ENCODE measurements around the gene AMOTL1.
"Not testable (repeated sequence)": the region's sequence is repeated elsewhere in the genome, so short reads cannot be mapped to it uniquely, and the experiment has no call there.

AMOTL1 gene

DNA sequence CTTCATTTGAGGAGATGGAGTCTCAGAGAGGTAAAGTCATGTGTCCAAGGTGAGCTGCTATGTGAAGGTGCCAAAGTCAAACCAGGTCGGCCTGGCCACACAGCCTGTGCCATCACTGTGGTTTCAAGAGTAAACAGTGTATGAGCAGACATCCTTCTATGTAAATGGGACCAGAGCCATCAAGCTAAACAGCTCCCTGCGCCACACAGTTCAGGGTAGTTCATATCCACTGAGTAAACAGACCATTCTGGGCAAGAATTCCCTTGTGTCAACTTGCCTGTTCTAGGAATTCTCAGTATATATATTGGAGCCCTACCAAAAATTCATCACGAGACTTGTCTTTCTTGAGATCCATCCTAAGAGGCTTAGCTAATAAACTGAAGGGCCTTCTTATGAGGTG, 77.5 kb downstream of the AMOTL1 start:
- Histone ChIP-seq H3K4me1 (ENCODE audit: control insufficient read depth, low read length) (no peaks in the 10 kb centered on the region), H4K20me1 (ENCODE audit: control insufficient read depth, insufficient read depth, low read depth, low read length) (no peaks in the 10 kb centered on the region), H3K79me2 (ENCODE audit: control insufficient read depth, low read length) (no peaks in the 10 kb centered on the region), H3K4me2 (ENCODE audit: low read length) (no peak overlapping the region), H3F3A (ENCODE audit: control insufficient read depth, insufficient read depth) (no peaks in the 10 kb centered on the region), H3K4me3 (ENCODE audit: low read length) (no peak overlapping the region), H3K9me2 (replicated peaks; ENCODE audit: control insufficient read depth, low read length) (no peaks in the 10 kb centered on the region), H3K9me3 (ENCODE audit: control insufficient read depth, insufficient read depth, low read length) (no peaks in the 10 kb centered on the region), H3K36me3 (ENCODE audit: control insufficient read depth, low read length) (no peaks in the 10 kb centered on the region), H3K27ac (ENCODE audit: low read depth, low read length) (no peak overlapping the region), H3K27me3 (ENCODE audit: control insufficient read depth, low read length) (no peaks in the 10 kb centered on the region)
- no peak for TF ChIP-seq EZH2phosphoT487 (IDR thresholded peaks at IDR 0.05; ENCODE audit: borderline replicate concordance, low read length)
- TF ChIP-seq, protein P1, sequence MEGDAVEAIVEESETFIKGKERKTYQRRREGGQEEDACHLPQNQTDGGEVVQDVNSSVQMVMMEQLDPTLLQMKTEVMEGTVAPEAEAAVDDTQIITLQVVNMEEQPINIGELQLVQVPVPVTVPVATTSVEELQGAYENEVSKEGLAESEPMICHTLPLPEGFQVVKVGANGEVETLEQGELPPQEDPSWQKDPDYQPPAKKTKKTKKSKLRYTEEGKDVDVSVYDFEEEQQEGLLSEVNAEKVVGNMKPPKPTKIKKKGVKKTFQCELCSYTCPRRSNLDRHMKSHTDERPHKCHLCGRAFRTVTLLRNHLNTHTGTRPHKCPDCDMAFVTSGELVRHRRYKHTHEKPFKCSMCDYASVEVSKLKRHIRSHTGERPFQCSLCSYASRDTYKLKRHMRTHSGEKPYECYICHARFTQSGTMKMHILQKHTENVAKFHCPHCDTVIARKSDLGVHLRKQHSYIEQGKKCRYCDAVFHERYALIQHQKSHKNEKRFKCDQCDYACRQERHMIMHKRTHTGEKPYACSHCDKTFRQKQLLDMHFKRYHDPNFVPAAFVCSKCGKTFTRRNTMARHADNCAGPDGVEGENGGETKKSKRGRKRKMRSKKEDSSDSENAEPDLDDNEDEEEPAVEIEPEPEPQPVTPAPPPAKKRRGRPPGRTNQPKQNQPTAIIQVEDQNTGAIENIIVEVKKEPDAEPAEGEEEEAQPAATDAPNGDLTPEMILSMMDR (IDR thresholded peaks at IDR 0.05; ENCODE audit: low read depth, low read length, poor library complexity, severe bottlenecking) = no peak

DNA sequence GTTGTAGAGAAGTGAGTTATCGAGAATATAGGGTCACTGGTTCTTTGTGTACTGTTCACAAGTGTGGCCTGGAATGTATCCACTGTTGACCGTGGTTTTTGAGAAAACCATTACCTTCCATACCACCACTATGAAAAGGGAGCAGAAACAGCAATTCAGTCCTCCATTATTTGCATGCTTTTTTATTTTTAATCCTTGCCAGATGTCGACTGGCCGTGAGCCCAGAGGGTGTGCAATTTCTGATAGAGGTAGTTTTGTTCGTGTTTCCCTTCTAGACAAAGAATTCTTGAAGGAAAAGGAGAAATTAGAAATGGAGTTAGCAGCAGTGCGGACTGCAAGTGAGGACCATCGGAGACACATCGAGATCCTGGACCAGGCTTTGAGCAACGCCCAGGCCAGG, 81.7 kb downstream of the AMOTL1 start:
- no peak for TF ChIP-seq EZH2phosphoT487 (IDR thresholded peaks at IDR 0.05; ENCODE audit: borderline replicate concordance, low read length)
- TF ChIP-seq, protein P1 (IDR thresholded peaks at IDR 0.05; ENCODE audit: low read depth, low read length, poor library complexity, severe bottlenecking) = no peak

GRCh38 chr11:94851864-94852636, 83.9 kb downstream of the AMOTL1 start:
- Histone ChIP-seq H3K27ac (ENCODE audit: low read depth, low read length) (no peak overlapping the region), H3K4me2 (ENCODE audit: low read length) (no peak overlapping the region), H3K27me3 (ENCODE audit: control insufficient read depth, low read length) (no peaks in the 10 kb centered on the region), H3K9me2 (replicated peaks; ENCODE audit: control insufficient read depth, low read length) (no peaks in the 10 kb centered on the region), H3K79me2 (ENCODE audit: control insufficient read depth, low read length) (no peaks in the 10 kb centered on the region), H3K4me1 (ENCODE audit: control insufficient read depth, low read length) (no peaks in the 10 kb centered on the region), H3F3A (ENCODE audit: control insufficient read depth, insufficient read depth) (no peaks in the 10 kb centered on the region), H4K20me1 (ENCODE audit: control insufficient read depth, insufficient read depth, low read depth, low read length) (no peaks in the 10 kb centered on the region), H3K9me3 (ENCODE audit: control insufficient read depth, insufficient read depth, low read length) (no peaks in the 10 kb centered on the region), H3K4me3 (ENCODE audit: low read length) (no peak overlapping the region), H3K36me3 (ENCODE audit: control insufficient read depth, low read length) (no peaks in the 10 kb centered on the region)
- TF ChIP-seq, protein P1 (IDR thresholded peaks at IDR 0.05; ENCODE audit: low read depth, low read length, poor library complexity, severe bottlenecking) = no peak
- TF ChIP-seq EZH2phosphoT487 (IDR thresholded peaks at IDR 0.05; ENCODE audit: borderline replicate concordance, low read length) = no peak

More for the DNA sequence above, 81.7 kb downstream of the AMOTL1 start:
- H3K27ac ChIP-seq (ENCODE audit: low read depth, low read length) = no peak overlapping the region
- no peaks in the 10 kb centered on the region for H3F3A ChIP-seq (ENCODE audit: control insufficient read depth, insufficient read depth)
- H3K36me3 ChIP-seq (ENCODE audit: control insufficient read depth, low read length) = no peaks in the 10 kb centered on the region
- no peak overlapping the region for H3K4me3 ChIP-seq (ENCODE audit: low read length)
- no peaks in the 10 kb centered on the region for H3K9me2 ChIP-seq (replicated peaks; ENCODE audit: control insufficient read depth, low read length)
- no peaks in the 10 kb centered on the region for H3K9me3 ChIP-seq (ENCODE audit: control insufficient read depth, insufficient read depth, low read length)
- H3K4me2 ChIP-seq (ENCODE audit: low read length) = no peak overlapping the region
- H3K27me3 ChIP-seq (ENCODE audit: control insufficient read depth, low read length) = no peaks in the 10 kb centered on the region
- no peaks in the 10 kb centered on the region for H3K4me1 ChIP-seq (ENCODE audit: control insufficient read depth, low read length)
- H3K79me2 ChIP-seq (ENCODE audit: control insufficient read depth, low read length) = no peaks in the 10 kb centered on the region
- no peaks in the 10 kb centered on the region for H4K20me1 ChIP-seq (ENCODE audit: control insufficient read depth, insufficient read depth, low read depth, low read length)

GRCh38 chr11:94853288-94853687, 85.1 kb downstream of the AMOTL1 start:
- H3F3A ChIP-seq (ENCODE audit: control insufficient read depth, insufficient read depth); H3K4me1 ChIP-seq (ENCODE audit: control insufficient read depth, low read length); H3K36me3 ChIP-seq (ENCODE audit: control insufficient read depth, low read length); H4K20me1 ChIP-seq (ENCODE audit: control insufficient read depth, insufficient read depth, low read depth, low read length); H3K79me2 ChIP-seq (ENCODE audit: control insufficient read depth, low read length); H3K9me3 ChIP-seq (ENCODE audit: control insufficient read depth, insufficient read depth, low read length); H3K27ac ChIP-seq (ENCODE audit: low read depth, low read length); H3K4me3 ChIP-seq (ENCODE audit: low read length); H3K9me2 ChIP-seq (replicated peaks; ENCODE audit: control insufficient read depth, low read length); H3K27me3 ChIP-seq (ENCODE audit: control insufficient read depth, low read length); H3K4me2 ChIP-seq (ENCODE audit: low read length): not testable (repeated sequence)

All from DOHH2 (cell line).